ENCODE results near the gene ATXN1. TPM values are rescaled to one million over a fixed set of nuclear protein-coding genes. Genes with fewer than 3 reads are reported as not detected.

ATXN1 gene
- total RNA-seq, 1 experiment from 2014 or later = 5.6 TPM

DNA sequence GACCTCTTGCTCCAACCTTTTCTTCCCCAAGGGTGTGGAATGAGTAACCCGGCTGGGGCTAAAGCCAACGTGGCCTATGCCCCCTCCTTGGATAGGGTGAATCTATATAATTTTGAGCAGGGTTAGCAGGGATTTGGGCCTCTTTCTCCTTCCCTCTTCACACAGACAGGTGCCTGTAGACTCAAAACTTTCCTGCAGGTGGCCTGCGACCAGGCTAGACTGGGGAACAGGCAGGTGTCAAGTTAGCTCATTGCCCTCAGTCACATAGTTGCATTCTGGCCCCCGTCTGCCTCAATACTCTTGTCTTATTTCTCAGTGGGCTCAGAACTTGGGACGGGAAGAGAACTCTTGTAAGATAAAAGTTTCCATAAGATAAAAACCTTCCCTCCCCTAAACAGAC lies 243.0 kb downstream of the ATXN1 start:
- TF ChIP-seq, protein P1, sequence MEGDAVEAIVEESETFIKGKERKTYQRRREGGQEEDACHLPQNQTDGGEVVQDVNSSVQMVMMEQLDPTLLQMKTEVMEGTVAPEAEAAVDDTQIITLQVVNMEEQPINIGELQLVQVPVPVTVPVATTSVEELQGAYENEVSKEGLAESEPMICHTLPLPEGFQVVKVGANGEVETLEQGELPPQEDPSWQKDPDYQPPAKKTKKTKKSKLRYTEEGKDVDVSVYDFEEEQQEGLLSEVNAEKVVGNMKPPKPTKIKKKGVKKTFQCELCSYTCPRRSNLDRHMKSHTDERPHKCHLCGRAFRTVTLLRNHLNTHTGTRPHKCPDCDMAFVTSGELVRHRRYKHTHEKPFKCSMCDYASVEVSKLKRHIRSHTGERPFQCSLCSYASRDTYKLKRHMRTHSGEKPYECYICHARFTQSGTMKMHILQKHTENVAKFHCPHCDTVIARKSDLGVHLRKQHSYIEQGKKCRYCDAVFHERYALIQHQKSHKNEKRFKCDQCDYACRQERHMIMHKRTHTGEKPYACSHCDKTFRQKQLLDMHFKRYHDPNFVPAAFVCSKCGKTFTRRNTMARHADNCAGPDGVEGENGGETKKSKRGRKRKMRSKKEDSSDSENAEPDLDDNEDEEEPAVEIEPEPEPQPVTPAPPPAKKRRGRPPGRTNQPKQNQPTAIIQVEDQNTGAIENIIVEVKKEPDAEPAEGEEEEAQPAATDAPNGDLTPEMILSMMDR (conservative IDR thresholded peaks at IDR 0.05) = peak; percentile 49; the same call in 2 of the 3 replicates
- H3K36me3 Mint-ChIP-seq (ENCODE audit: insufficient read depth in 1 of 3, low read depth in 3 of 3) = no peaks in the 10 kb centered on the region
- Histone ChIP-seq H2AK5ac (ENCODE audit: insufficient read length, low read length) (no peak overlapping the region), H2BK15ac (ENCODE audit: low read depth, low read length) (no peak overlapping the region), H3K14ac (ENCODE audit: insufficient read depth, low read length) (no peak overlapping the region), H3K79me2 (ENCODE audit: insufficient read depth, low read length) (no peaks in the 10 kb centered on the region), H3K9me3 (ENCODE audit: control insufficient read depth, low read depth, low read length) (no peaks in the 10 kb centered on the region), H3K23me2 (ENCODE audit: insufficient read length, low read depth, low read length, poor library complexity, severe bottlenecking) (no peaks in the 10 kb centered on the region), H3K23ac (ENCODE audit: insufficient read length, low read depth, low read length) (no peak overlapping the region), H2AFZ (ENCODE audit: low read length) (no peak overlapping the region), H2BK120ac (ENCODE audit: low read depth, low read length, poor library complexity, severe bottlenecking) (no peak overlapping the region), H4K20me1 (ENCODE audit: control insufficient read depth, insufficient read depth, insufficient read length) (no peaks in the 10 kb centered on the region), H3K27me3 (ENCODE audit: insufficient read depth, low read length) (no peaks in the 10 kb centered on the region), H3K27ac (ENCODE audit: insufficient read length, low read depth, low read length) (no peak overlapping the region), H3K4ac (ENCODE audit: low read depth, low read length) (no peak overlapping the region), H3K4me2 (ENCODE audit: insufficient read depth, insufficient read length, low read length) (no peak overlapping the region), H3T11ph (ENCODE audit: low read length) (no peak overlapping the region), H3K4me1 (ENCODE audit: insufficient read depth, low read length) (no peaks in the 10 kb centered on the region), H3K79me1 (ENCODE audit: insufficient read depth, low read depth, low read length, poor library complexity, severe bottlenecking) (no peaks in the 10 kb centered on the region), H3K9ac (ENCODE audit: extremely low read depth, insufficient read length, low read length) (no peak overlapping the region), H4K5ac (ENCODE audit: insufficient read length, low read depth, low read length) (no peak overlapping the region), H2BK5ac (ENCODE audit: insufficient read length, low read length) (no peak overlapping the region), H3K18ac (ENCODE audit: insufficient read length, low read depth, low read length) (no peak overlapping the region), H2BK20ac (ENCODE audit: low read depth, low read length, poor library complexity, severe bottlenecking) (no peak overlapping the region), H3K56ac (ENCODE audit: insufficient read length, low read depth, low read length) (no peak overlapping the region), H4K91ac (ENCODE audit: insufficient read length, low read depth, low read length) (no peak overlapping the region), H4K8ac (replicated peaks; ENCODE audit: insufficient read length, low read depth, low read length) (no peak overlapping the region), H2BK12ac (ENCODE audit: insufficient read length, low read depth, low read length) (no peak overlapping the region)
- no peaks in the 10 kb centered on the region for H3K27me3 Mint-ChIP-seq (ENCODE audit: low read depth)
- H3K4me3 Mint-ChIP-seq = no peak overlapping the region
- 0 out of 7 replicates have a peak overlapping the region, but pooled peaks of 1 of the 3 experiments have one; percentile 41 for H3K27ac Mint-ChIP-seq
- whole genome bisulfite sequencing (ENCODE audit: extremely low coverage, insufficient read length, low lambda C conversion rate) = no CpG with 5 or more reads among the region's 5 CpGs
- DNase-seq = no peak
- H3K9me3 Mint-ChIP-seq = no peaks in the 10 kb centered on the region
- H3K4me1 Mint-ChIP-seq = peaks cover 14 to 17% of the 10 kb centered on the region in 2 experiments
